IPS-18a (cell line): ENCODE measurements around the gene RSPO3.

Source experiments
- H3K27ac ChIP-seq: one replicate; pipeline ENCODE4 v1.5.1; 2013; ENCODE audit warnings: low read length
- H3K27me3 ChIP-seq: one replicate; pipeline ENCODE4 v1.6.1; 2013; ENCODE audit warnings: mild to moderate bottlenecking, low read length; ENCODE audit not compliant: control insufficient read depth, insufficient read depth
- H3K36me3 ChIP-seq: one replicate; pipeline ENCODE4 v1.6.1; 2013; ENCODE audit warnings: low read depth, low read length; ENCODE audit not compliant: control insufficient read depth
- H3K4me1 ChIP-seq: one replicate; pipeline ENCODE4 v1.6.1; 2013; ENCODE audit warnings: low read depth, low read length; ENCODE audit not compliant: control insufficient read depth
- H3K4me3 ChIP-seq: one replicate; pipeline ENCODE4 v1.5.1; 2013; ENCODE audit warnings: low read length
- H3K9ac ChIP-seq: one replicate; pipeline ENCODE4 v1.6.1; 2013; ENCODE audit warnings: mild to moderate bottlenecking, low read length, moderate library complexity
- H3K9me3 ChIP-seq: one replicate; pipeline ENCODE4 v1.6.1; 2013; ENCODE audit warnings: low read depth, low read length; ENCODE audit not compliant: control insufficient read depth

The RSPO3 gene

GRCh38 chr6:127164565-127164964 lies 46.1 kb downstream of the RSPO3 start:
- no peak overlapping the region for H3K9ac ChIP-seq
- H3K27ac ChIP-seq, result no peak overlapping the region
- no peaks in the 10 kb centered on the region for H3K27me3 ChIP-seq
- peaks cover 24% of the 10 kb centered on the region for H3K4me1 ChIP-seq
- no peaks in the 10 kb centered on the region for H3K9me3 ChIP-seq
- H3K4me3 ChIP-seq, result no peak overlapping the region
- H3K36me3 ChIP-seq, result no peaks in the 10 kb centered on the region

- H3K27ac ChIP-seq, result no peak overlapping the region
These were observed 54.9 kb downstream of the RSPO3 start for GRCh38 chr6:127173156-127173940.

GRCh38 chr6:127176146-127176545 lies 57.7 kb downstream of the RSPO3 start:
- H3K36me3 ChIP-seq, result no peaks in the 10 kb centered on the region
- H3K27me3 ChIP-seq, result no peaks in the 10 kb centered on the region
- H3K9ac ChIP-seq, result no peak overlapping the region
- H3K4me1 ChIP-seq, result no peaks in the 10 kb centered on the region
- H3K4me3 ChIP-seq, result no peak overlapping the region
- H3K9me3 ChIP-seq, result no peaks in the 10 kb centered on the region
- no peak overlapping the region for H3K27ac ChIP-seq

More at GRCh38 chr6:127173156-127173940, 54.9 kb downstream of the RSPO3 start:
- no peaks in the 10 kb centered on the region for H3K27me3 ChIP-seq
- no peak overlapping the region for H3K9ac ChIP-seq
- no peak overlapping the region for H3K4me3 ChIP-seq
- H3K4me1 ChIP-seq, result no peaks in the 10 kb centered on the region
- H3K36me3 ChIP-seq, result no peaks in the 10 kb centered on the region
- H3K9me3 ChIP-seq, result no peaks in the 10 kb centered on the region

- H3K4me3 ChIP-seq, result no peak overlapping the region
- H3K27me3 ChIP-seq, result no peaks in the 10 kb centered on the region
- H3K27ac ChIP-seq, result no peak overlapping the region
- H3K9me3 ChIP-seq, result no peaks in the 10 kb centered on the region
- H3K4me1 ChIP-seq, result no peaks in the 10 kb centered on the region
- H3K9ac ChIP-seq, result no peak overlapping the region
- H3K36me3 ChIP-seq, result no peaks in the 10 kb centered on the region
These were observed 58.8 kb downstream of the RSPO3 start for GRCh38 chr6:127177030-127177922.

- no peak overlapping the region for H3K4me3 ChIP-seq
- no peaks in the 10 kb centered on the region for H3K36me3 ChIP-seq
- H3K4me1 ChIP-seq, result no peaks in the 10 kb centered on the region
- H3K27me3 ChIP-seq, result no peaks in the 10 kb centered on the region
- no peak overlapping the region for H3K27ac ChIP-seq
- H3K9ac ChIP-seq, result no peak overlapping the region
- no peaks in the 10 kb centered on the region for H3K9me3 ChIP-seq
These were observed 59.4 kb downstream of the RSPO3 start for GRCh38 chr6:127177923-127178231.

GRCh38 chr6:127178746-127179145 lies 60.3 kb downstream of the RSPO3 start:
- Histone ChIP-seq H3K4me3 (no peak overlapping the region), H3K4me1 (no peaks in the 10 kb centered on the region), H3K9ac (no peak overlapping the region), H3K36me3 (no peaks in the 10 kb centered on the region), H3K9me3 (no peaks in the 10 kb centered on the region), H3K27ac (no peak overlapping the region), H3K27me3 (no peaks in the 10 kb centered on the region)

GRCh38 chr6:127180426-127180825 lies 62.0 kb downstream of the RSPO3 start:
- no peaks in the 10 kb centered on the region for H3K27me3 ChIP-seq
- H3K36me3 ChIP-seq, result no peaks in the 10 kb centered on the region
- no peak overlapping the region for H3K9ac ChIP-seq
- no peak overlapping the region for H3K27ac ChIP-seq
- H3K4me3 ChIP-seq, result no peak overlapping the region
- no peaks in the 10 kb centered on the region for H3K4me1 ChIP-seq
- H3K9me3 ChIP-seq, result no peaks in the 10 kb centered on the region

GRCh38 chr6:127182501-127182900 lies 64.0 kb downstream of the RSPO3 start:
- Histone ChIP-seq H3K9me3 (no peaks in the 10 kb centered on the region), H3K4me1 (no peaks in the 10 kb centered on the region), H3K27me3 (no peaks in the 10 kb centered on the region), H3K36me3 (no peaks in the 10 kb centered on the region), H3K27ac (no peak overlapping the region), H3K4me3 (no peak overlapping the region), H3K9ac (no peak overlapping the region)

GRCh38 chr6:127185437-127185995 lies 67.0 kb downstream of the RSPO3 start:
- no peak overlapping the region for H3K27ac ChIP-seq
- H3K4me3 ChIP-seq, result no peak overlapping the region
- no peaks in the 10 kb centered on the region for H3K27me3 ChIP-seq
- H3K9ac ChIP-seq, result no peak overlapping the region
- no peaks in the 10 kb centered on the region for H3K9me3 ChIP-seq
- no peaks in the 10 kb centered on the region for H3K4me1 ChIP-seq
- H3K36me3 ChIP-seq, result no peaks in the 10 kb centered on the region

GRCh38 chr6:127186889-127187288 lies 68.4 kb downstream of the RSPO3 start:
- no peak overlapping the region for H3K9ac ChIP-seq
- no peaks in the 10 kb centered on the region for H3K4me1 ChIP-seq
- H3K27me3 ChIP-seq, result no peaks in the 10 kb centered on the region
- no peak overlapping the region for H3K27ac ChIP-seq
- H3K4me3 ChIP-seq, result no peak overlapping the region
- no peaks in the 10 kb centered on the region for H3K36me3 ChIP-seq
- no peaks in the 10 kb centered on the region for H3K9me3 ChIP-seq

- H3K27ac ChIP-seq, result no peak overlapping the region
- no peaks in the 10 kb centered on the region for H3K36me3 ChIP-seq
- no peaks in the 10 kb centered on the region for H3K4me1 ChIP-seq
- no peak overlapping the region for H3K4me3 ChIP-seq
- H3K27me3 ChIP-seq, result no peaks in the 10 kb centered on the region
- H3K9me3 ChIP-seq, result no peaks in the 10 kb centered on the region
- H3K9ac ChIP-seq, result no peak overlapping the region
These were observed 70.3 kb downstream of the RSPO3 start for GRCh38 chr6:127188744-127189143.
